NCI-H345 treated with DMSO at 0.1 percent for 48 hours (cell line): ENCODE measurements around the gene NDUFS7.
"Not testable (repeated sequence)": the region's sequence is repeated elsewhere in the genome, so short reads cannot be mapped to it uniquely, and the experiment has no call there.

ENCODE experiments used
- DNase-seq: peaks from one replicate; lab custom pipeline; 2025; ENCODE audit not compliant: unreplicated experiment; lab: John Stamatoyannopoulos, UW

The NDUFS7 gene

DNA sequence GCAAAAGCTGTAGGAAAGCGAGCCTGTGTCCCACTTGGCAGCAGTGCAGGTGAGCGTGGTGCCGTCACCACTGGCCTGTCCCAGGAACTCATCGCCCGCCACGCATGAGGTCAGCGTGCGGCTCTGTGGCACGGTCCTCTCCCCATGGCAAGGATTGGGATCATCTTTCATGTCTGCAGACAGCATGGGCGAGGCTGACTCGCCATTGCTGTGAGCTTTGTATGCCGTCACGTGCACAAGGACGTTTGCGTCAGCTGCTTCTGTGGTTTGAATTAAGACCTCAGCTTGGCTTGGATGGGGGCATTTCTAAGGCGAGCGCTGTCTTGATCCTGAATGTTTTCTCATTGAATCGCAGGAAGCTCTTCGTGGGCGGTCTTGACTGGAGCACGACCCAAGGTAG, 33.4 kb downstream of the NDUFS7 start:
- no peak for DNase-seq

DNA sequence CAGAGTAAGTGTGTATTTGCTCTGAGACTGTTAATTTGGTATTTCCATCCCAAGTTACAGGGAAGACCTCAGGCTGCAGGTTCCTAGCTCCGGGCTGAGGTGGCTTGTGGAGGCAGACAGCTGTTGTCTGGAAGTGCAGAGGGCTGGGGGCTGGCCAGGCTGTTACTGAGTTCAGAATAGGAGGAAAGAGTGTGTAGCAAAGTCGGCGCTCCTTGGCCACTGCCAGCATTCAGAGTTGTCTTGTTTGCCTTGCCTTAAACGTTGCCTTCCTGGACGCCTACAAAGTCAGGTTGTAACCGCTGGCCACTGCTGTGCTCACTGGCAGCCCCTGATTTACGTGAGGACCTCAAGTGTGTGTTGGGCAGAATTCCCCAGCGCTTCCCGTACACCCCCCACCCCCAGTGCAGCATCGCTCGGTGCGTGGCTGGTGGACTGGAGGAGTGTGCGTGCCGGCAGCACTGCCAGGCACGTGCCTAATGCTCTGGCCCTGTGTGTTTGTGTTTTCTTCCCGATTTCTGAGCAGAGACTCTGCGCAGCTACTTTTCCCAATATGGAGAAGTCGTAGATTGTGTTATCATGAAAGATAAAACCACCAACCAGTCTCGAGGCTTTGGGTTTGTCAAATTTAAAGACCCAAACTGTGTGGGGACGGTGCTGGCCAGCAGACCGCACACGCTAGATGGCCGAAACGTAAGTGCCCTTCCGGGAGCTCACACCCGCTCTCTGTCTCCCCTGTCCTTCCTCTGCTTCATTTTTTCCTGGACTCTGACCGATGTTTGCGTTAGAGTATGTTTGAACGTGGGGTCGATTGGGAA, 34.2 kb downstream of the NDUFS7 start:
- DNase-seq, result no peak

DNA sequence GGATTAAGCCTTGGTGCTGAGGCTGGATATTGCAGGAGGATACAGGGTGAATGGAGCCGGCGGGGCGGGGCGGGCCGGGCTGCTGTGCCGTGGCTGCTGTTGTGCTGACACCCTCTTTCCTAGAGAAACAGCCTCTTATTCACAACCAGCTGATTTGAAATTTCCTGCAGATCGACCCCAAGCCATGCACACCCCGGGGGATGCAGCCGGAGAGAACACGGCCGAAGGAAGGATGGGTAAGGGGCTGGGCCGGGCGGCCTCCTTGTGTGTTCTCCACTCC, 34.7 kb downstream of the NDUFS7 start:
- DNase-seq, result no peak

DNA sequence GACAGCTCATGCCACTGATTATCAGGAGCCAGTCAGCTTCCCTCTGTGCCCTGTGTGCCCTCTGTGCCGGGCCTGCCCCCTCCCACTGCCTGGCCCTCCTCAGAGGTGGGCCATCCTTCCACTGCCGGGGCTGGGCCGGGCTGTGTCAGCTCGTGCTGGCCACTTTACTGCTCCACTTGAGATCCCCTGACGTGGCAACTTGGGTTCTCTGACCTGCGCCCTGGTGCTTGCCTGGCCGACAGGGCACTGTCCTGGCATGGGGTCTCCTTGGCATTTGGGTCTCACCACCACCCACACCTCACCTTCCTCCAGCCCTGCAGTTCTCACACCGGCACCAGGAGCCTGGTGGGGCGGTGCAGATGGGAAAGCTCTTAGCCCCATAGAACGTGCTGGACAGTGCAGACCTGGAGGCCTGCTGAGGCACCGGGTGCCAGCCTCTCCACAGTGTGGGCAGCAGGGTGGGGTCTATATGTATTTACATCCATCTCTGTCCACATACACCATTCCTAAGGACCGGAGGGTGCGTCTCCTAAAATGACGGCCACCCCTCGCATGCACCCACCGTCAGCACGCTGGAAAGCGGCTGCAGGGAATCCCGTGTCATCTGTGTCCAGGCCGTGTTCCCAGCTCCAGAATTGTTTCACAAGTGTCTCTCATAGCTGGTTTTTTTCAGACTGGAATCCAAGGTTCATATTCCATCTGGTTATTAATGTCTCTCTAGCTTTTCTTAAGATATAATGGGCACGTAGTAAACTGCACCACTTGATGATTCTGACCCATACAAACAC, 35.4 kb downstream of the NDUFS7 start:
- no peak for DNase-seq

DNA sequence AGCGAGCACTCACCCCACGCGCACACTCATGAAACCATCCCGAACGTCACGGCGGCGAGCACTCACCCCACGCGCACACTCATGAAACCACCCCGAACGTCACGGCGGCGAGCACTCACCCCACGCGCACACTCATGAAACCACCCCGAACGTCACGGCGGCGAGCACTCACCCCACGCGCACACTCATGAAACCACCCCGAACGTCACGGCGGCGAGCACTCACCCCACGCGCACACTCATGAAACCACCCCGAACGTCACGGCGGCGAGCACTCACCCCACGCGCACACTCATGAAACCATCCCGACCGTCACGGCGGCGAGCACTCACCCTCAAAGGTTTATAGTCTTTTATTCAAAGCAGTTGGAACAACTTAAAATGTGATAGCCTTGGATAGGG, 36.4 kb downstream of the NDUFS7 start:
- not testable (repeated sequence) for DNase-seq

DNA sequence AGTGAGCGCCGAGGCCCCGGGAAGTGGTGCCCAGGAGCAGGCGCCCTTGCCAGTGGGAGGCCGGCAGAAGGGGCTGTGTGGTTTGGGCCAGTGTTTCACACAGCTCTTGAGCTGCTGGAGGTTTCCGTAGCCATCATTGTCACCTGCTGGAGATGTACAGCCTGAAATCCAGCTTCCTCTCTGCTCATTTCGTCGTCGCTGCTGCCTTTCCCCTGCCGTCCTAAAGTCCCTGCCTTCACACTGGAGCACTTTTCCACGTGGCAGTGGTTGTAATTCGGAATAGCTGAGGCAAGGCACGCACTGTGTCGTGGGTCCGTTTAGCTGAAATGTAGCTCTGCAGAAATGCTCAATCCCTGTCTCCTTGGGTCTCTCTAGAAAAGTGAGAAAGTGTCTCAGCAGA, 36.9 kb downstream of the NDUFS7 start:
- DNase-seq, result no peak

DNA sequence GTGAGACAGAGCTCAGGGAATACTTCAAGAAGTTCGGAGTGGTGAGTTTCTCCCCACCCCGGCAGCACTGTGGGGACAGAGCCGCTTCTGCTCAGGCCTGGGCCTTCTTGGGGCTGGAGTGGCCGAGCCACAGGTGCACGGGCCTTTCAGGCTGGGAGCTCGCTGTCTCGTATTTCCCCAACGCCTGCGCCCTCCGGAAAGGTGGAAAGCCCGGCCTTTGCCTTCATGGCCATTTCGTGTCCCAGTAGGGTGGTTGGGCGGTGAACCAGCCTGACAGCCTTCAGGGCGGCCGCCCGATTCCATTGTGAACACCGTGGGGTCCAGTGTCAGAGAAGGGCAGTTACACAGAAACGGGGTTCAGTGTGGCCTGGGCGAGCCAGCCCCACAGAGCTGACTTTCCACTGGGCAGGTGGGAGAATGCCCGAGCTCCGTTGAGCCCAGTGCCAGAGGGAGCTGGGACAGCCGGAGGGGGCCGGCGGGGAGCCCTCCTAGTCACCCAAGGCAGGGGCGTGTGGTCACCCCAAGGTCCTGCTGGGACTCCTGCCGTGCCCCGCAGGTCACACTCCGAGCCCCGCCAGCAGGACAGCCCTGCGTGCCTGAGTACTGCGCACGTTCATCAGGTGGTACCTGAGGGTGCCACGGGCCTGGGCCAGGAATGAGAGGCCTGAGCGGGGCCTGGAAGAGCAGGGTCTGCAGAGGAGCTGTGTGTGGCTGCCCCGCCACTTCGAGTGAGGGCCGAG, 37.7 kb downstream of the NDUFS7 start:
- no peak for DNase-seq

DNA sequence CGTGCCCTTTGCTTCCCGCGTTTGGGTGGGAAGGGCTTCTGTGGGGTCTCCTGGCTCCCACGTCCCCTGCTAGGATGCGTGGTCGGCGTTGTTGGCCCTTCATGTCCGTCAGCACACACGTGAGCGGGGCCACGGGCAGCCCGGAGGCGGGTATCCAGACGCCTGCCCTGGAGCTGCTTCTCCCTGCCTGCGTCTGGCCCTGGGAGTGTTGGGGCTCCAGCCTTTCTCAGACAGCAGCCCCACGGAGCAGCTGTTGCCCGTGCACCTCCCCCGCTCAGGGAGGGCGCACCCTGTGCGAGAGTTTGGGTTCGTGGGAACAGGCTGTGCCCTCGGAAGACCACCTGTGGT, 38.2 kb downstream of the NDUFS7 start:
- no peak for DNase-seq

DNA sequence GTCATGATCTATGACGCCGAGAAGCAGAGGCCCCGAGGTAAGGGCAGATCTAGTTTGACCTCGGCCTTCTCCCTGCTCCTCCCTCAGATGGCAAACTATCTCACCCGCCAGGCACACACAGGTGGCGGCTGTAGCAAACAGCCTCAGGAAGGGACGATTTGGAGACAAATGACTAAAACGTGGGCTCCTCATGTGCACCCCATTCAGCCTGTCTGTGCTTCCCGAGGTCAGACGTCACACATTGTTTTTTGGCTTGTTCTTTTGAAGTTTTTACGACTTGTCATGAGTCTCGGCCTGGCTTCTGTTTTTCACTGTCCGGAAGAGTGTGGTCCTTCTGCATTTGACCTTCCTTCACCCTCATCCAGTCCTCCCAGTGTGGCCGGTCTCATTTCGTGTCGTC, 38.7 kb downstream of the NDUFS7 start:
- no peak for DNase-seq

DNA sequence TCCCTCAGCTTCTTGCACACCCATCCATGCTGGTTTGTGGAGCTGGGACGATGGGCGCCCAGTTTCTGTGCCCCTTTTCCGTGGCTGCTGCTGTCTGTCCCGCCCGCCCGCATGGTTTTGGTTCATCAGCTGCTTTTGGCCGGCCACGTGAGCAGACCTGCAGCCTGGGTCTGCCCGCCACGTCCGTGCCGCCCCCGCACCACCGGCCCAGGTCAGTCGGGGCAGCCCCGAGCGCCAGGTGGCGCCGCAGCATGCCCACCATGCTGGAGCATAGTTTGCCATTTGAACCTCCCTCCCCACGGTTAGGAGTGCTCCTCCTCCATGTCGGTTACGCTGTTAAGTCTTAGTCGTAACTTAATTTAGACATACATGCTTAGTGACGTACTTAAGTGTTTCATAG, 39.2 kb downstream of the NDUFS7 start:
- DNase-seq, result no peak

DNA sequence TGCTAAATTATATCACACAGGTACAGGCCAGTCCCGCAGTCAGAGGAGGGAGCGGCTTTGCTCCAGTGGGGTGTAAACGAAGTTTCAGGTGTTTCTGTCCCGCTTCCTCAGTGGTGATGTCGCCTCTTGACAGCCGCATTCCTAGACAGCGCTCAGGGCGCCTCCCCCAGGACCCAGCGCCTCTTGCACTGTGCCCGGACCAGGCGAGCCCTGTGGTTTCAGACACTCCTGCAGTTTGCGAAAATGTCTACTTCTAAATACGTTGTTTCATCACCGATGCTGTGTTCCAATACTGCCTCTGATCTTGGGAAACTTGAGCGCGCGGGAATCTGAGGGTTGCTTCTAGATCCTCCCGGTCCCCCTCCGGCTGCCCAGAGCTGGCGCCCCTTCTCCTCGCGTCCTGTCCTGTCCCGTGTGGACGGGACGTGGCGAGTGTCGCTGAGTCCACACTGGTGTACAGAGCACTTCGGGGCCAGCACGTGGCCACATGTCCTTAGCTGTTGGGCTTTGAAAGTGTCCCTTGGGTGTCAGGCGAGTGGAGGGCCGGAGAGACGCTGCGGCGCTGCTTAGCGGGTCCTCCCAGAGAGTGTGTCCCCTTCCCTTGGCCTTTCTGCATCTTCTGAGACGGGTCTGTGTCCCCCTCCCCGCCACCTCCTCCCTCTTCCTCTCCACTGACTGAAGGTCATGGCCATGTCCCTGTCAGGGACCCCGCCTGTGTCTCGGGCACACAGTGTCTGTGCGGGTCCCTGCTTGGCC, 39.9 kb downstream of the NDUFS7 start:
- DNase-seq, result no peak

DNA sequence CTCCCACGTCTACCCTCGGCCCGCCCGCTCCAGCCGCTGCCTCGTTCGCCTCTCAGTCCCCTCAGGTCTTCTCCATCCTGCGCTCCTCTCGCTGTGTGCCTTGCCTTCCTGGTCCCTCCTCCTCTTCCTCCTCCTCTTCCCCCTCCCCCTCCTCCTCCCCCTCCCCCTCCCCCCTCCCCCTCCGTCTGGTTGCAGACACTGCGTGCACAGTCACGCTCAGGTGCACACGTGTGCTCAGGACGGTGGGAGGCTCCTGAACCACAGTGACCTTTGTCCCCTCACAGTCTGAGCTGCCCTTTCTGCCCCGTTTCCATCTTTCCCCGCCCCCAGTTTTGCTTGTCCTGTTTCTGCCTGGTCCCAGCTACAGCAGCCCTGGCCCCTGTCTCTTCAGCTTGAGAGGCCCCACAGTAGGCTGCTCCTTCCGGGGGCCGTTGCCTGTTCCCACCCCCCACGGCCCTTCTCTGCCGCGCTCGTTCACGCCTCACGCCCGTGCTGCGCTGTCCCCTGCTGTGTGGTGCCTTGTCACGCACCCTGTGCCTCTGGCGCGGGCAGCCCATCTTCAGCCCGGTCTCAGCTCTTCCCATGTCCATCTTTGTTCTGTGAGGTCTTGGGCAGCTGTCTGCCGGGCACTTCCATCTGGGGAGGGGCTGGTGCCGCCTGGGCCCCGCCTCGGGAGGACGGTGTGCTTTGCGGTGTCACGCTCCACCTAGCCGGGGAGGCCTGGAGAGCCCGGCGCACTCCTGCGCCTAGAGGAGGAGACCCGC, 40.7 kb downstream of the NDUFS7 start:
- no peak for DNase-seq

DNA sequence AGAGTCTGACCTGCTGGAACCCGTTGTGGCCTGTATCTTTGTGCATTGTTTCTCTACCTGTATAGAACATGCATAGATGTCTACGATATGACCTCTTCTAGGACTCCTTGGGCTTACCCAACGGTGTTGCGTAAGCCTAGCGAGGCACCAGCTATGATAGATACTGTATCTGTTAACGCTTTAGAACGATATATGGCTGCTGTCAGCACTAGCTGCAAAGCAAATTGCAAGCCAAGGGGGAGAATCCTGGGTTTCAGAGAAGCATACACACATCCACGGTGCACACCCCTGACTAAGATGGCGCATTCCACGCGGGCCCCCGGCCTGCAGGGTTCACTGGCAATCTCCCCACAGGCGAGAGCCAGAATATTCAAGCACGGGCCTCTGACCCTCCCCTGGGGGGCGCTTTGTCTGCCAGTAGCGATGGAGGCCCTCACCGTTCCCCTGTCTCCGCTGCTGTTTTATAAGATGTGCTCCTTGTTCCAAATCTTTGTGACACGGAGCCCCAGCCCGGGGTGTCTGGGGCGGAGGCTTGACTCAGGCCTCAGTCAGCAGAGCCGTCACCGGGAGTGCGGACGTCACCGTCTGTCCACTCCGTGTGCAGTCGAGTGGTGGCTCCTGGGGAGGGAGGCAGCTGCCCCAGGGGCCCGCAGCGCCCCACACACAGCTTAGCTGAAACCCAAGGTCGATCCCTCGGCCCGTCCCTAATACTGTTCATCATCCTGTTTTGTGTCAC, 41.6 kb downstream of the NDUFS7 start:
- DNase-seq, result no peak

DNA sequence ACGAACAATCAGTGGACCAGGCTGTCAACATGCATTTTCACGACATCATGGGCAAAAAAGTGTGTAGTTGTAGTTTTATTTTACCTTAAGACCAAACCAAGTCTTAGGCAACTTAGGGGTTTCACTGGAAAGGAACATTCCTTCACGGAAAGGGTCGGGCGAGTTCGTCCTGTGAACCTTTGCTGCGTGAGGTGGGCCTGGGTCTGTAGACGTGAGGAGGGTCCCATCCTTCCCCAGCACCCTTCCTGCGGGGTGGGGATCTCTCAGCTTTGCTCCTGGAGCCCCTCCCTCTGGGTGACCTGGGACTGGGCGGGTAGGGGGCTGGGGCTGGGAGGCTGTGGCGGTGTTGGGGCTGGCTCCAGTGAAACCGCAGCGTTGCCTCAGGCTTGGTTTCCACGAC, 42.2 kb downstream of the NDUFS7 start:
- no peak for DNase-seq

DNA sequence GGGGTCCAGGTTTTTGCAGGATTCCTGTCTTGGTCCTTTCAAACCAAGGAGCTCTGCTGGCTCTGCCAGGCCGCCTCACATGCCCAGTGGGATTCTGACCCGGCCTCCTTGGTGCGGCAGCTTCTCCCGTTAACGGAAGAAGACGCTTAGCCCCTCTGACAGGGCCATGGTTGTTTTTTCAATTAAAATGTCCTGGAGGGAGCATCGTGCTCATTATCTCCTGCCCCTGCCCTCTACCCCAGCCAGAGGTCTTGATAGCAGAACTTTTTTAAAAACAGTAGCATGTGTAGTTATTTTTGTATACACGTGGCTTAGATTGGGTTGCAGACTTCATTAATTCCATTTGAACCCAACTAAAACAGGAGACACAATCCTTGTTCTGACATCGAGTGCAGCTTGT, 43.0 kb downstream of the NDUFS7 start:
- no peak for DNase-seq

DNA sequence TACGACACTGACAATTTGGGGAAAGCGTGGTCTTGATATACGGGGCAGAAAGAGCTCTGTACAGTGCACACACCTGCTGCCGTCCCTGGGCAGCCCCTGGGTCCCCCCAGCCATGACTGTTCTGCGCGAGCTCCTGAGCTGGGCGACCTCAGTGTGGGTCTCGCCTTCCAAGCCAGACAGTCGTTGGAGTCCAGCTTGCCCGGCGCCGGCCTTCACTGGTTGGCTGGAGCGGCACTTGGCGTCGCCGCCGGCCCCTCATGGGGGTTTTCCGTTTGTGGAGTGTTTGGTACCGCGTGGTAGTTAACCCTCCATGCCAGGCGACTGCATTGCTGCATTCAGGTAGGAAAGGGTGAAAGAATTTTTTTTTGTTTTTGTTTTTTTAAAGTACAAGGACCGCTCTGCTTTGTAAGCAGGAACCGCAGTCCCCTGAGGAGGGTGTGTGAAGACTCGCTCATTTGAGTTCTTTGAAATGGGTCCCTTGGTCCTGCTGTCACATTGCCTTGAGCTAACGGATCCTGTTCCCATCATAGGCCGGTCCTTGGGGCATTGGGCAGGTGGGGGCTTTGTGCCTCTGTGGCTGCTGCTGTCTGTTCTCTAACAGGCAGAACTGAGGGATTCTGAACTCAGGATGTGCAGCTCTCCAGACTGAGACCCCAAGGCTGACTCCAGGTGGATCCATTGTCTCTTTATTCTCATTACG, 43.7 kb downstream of the NDUFS7 start:
- no peak for DNase-seq

DNA sequence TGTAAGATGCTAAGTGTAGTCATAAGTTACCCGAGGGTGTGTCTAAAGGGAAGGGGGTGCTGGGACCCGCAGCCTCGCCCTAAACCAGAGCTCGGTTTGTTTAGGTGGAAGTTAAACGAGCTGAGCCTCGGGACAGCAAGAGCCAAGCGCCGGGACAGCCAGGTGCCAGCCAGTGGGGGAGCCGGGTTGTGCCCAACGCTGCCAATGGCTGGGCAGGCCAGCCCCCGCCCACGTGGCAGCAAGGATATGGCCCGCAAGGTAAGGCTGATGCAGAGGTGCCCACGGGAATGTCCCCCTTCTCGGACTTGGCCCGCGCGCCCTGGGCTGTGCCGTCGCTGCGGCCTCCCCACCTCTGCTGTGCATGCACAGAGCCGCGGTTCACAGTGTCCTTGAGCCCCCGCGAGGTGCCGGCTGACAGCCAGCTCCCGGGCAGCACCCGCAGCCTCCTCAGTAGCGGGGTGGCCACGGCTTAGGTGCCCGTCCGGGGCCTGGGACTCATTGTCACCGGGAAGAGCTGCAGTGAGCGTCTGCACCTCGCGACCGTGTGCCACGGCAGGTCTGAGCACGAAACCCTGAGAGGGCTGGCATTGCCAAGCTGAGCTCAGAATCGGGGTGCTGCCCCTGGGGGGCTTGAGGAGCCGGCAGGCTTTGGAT, 45.2 kb downstream of the NDUFS7 start:
- no peak for DNase-seq

DNA sequence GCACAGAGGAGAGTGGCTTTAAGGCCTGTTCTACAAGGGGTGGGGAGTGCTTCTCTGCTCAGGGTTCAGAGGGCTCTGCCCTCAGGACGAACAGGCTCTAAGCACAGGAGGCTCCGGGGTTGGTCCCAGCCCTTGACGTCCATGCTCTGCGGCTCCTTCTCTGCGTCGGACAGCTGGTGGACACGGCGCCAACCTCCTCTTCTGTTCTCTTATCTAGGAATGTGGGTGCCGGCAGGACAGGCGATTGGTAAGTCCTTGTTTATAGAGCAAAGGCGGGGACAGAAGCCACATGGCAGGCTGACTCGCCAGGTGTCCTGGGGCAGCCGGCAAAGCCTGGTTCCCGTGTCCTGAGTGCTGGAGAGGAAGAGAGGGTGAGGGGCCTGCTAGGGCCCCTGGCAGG, 46.0 kb downstream of the NDUFS7 start:
- DNase-seq, result no peak

DNA sequence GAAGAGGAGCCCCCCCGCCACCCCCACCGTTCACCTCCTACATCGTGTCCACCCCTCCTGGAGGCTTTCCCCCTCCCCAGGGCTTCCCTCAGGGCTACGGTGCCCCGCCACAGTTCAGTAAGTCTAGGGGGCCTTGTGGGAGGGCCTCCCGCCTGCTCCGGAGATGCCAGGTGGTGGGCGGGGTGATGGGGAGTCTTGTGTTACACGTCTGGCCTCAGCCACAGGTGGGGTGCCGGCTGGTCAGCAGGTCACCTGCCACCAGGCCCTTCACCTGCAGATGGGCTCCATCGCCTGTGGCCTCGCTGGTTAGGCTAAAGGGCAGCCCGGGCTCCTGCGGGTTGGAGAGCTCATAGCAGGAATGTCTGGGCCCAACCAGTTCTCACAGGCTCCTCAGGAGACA, 46.5 kb downstream of the NDUFS7 start:
- no peak for DNase-seq
